Stimulated activated naive CD8-positive, alpha-beta T cell treated with anti-CD3 and anti-CD28 coated beads, Interleukin-15, Interleukin-2, amounts not matched to agents 100 U/mL and 50 U/mL, for 24 hours (primary cell): ENCODE data around the gene HAO2.
"Not testable (repeated sequence)": the region's sequence is repeated elsewhere in the genome, so short reads cannot be mapped to it uniquely, and the experiment has no call there.

Experiments
- ATAC-seq: fragments of 150-1000 bp; cut with Tn5 transposase; one replicate; pipeline ENCODE4 v1.10.0; 2021
- DNase-seq: peaks from one replicate; pipeline ENCODE4 v3.0.0; 2021

HAO2 gene

DNA sequence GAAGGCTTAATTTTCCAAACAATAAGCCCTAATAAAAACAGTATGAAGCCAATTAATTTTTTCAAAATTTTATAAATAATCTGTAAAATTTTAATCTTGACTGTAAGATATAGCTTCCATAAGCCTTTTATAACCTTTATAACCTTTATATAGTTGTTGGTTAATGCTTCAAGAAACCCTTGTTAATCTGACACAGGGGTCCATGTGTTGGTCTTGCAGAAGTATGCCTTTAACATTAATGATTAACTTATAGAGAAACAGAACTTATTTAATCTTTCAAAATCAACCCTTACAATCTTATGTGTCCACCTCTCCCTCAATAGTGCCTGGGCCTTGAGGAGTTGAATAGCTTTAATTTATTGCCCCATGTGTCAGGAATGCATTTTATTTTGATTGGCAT, 23.2 kb upstream of the HAO2 start:
- no peak for ATAC-seq
- no peak for DNase-seq

DNA sequence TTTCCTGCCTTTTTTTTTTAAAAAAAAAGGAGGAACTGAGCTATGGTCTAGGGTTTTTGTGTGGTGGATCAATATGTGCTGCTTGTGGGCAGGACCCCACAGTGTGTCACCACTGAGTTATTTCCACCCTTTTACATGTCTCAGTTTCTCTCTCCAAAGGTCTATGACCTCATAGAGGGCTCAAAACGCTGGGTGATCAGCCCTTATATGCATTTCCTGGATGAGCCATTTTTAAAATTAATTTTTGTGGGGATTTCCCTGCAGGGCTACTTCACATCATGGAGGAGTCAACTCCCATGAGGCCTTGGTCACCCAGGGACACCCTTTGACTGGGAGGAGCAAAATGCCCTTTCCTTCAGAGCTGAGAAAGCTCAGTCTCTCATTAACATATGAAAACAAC, 20.7 kb upstream of the HAO2 start:
- ATAC-seq, result peak; percentile 97

DNA sequence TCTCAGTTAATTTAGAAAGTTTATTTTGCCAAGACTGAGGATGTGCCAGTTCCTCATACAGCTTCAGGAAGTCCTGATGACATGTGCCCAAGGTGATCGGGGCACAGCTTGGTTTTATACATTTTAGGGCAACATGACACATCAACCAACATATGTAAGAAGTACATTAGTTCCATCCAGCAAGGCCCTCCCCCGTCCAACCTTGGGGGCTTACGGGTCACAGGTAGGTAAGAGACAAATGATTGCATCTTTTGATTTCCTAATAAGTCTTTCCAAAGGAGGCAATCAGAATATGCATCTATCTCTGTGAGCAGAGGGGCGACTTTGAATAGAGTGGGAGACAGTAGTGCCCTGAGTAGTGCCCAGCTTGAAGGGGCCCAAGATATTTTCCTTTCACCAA, 19.6 kb upstream of the HAO2 start:
- no peak for DNase-seq
- ATAC-seq, result no peak

More for the DNA sequence above, 20.7 kb upstream of the HAO2 start:
- DNase-seq, result peak; percentile 30

DNA sequence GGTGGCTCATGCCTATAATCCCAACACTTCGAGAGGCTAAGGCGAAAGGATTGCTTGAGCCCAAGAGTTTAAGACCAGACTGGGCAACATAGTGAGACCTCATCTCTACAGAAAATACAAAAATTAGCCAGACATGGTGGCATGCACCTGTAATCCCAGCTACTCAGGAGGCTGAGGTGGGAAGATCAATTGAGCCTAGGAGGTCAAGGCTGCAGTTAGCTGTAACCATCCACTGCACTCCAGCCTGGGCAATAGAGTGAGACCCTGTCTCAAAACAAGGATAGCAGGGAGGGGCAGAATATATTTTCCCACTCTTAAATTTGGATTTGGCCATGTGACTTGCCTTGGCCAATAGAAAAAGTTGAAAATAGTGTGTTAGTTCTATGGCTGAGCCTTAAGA, 17.7 kb upstream of the HAO2 start:
- not testable (repeated sequence) for ATAC-seq, DNase-seq

DNA sequence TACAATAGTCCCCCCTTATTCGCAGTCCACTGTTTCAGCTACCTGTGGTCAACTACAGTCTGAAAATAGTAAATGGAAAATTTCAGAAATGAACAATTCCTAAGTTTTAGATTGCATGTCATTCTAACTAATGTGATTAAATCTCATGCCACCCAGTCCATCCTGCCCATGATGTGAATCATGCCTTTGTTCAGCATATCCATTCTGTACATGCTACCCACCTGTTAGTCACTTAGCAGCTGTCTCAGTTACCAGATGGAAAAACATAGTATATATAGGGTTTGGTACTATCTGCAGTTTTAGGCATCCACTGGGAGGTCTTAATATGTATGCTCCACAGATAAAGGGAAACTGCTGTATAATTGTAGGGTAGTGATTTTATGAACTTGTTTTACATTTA, 16.6 kb upstream of the HAO2 start:
- ATAC-seq (no peak), DNase-seq (no peak)

DNA sequence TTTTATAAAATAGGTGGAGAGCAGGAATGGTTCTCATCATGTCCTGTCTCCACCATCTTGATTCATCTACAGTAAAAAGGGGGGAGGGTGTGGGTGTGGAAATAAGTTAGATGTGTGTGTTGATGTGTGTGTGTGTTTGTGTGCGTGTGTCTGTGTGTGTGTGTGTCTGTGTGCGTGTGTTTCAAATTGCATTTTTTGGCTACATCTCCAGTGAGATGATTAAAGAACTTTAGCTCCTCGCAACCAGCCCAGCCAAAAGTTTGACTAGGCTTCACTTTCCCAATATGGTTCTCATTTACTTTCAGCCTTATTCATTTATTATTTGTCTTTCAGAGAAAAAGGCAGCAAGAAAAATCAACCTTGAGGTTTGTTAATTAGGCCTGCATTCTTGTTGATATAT, 14.7 kb upstream of the HAO2 start:
- ATAC-seq (no peak), DNase-seq (no peak)

DNA sequence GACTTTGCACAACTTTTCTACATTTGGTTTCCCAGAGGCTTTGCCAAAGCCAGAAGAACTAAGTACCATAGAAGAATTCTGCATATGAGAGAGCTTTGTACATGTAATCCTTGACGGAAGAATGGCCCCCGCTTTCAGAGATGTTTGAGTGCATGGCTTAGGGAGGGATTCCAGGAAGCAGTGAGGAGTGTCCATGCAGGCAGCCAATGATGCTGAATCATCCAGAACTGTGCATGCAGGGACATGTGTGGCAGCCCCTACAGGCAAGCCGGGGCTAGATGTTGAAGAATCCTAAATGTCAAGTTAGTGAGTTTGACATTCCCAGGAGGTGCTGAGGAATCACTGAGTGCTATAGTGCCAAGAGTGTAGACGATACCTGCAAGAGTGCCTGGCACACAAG, 9.9 kb upstream of the HAO2 start:
- ATAC-seq, result no peak
- DNase-seq, result no peak

DNA sequence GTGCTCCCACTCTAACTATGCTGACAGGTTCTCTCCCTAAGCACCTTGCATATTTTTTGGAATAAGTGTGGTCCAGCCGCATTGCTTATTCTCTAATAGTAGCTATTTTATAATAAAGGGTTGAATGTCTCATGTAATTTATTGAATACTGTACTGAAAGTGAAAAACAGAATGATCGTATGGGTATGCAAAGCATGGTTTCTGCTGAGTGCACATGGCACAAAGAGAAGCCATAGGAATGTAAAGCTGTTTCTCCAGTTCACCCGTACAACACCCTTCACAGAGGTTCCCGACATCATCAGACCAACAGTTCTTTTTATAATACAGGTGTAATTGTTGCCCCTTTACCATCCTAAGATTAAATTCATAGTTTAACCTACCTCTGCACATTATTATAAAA, 8.9 kb upstream of the HAO2 start:
- ATAC-seq (no peak), DNase-seq (no peak)

DNA sequence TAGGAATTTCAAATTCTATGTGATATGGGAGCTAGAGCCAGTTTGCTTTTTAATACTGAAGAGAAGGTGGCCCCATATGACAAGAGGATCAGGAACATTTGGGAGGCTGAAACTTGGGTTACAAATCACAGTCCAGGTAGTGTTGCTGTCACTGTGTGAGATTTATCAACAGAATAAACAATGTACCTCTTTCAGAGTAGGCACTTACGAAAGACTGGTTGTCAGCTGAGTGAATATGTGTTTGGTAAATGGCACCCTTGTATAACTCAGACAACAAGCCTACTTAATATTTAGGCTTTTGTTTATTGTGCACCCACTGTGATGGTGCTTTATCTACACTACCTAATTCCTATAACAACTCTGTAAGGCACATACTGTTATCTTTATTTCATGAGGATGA, 7.4 kb upstream of the HAO2 start:
- ATAC-seq (no peak), DNase-seq (no peak)

DNA sequence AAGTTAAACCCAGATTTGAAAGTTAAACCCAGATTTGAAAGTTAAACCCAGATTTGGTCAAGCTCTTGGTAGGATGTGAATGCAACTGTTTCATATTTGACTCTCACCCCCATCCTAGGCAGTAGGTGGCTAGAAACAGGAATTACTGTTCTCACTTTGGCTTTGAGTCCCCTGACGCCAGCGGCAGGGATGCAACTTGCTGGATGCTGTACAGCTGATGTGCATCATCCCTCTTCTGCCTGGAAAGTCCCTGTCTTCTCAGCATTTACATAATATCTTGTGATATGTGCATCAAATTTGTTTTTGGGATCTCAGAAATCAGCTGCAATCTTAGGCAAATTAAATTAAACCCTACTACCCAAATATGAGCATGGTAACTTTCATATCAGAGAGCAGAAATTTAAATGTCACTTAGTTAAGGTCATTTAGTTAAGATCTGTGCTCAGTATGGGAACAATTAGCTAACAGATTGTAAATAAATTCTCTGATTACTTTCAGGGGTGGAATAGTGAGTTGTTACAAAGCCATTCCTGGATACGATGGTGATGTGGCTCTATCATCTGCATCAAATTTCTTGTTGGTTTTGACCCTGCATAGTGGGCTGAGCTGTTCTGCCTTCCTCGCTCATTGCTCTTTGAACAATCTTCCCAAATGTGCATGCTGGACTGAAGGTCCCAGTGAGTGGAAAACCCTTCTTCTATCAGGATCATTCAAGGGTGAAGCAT, 6.8 kb upstream of the HAO2 start:
- DNase-seq, result no peak
- no peak for ATAC-seq

DNA sequence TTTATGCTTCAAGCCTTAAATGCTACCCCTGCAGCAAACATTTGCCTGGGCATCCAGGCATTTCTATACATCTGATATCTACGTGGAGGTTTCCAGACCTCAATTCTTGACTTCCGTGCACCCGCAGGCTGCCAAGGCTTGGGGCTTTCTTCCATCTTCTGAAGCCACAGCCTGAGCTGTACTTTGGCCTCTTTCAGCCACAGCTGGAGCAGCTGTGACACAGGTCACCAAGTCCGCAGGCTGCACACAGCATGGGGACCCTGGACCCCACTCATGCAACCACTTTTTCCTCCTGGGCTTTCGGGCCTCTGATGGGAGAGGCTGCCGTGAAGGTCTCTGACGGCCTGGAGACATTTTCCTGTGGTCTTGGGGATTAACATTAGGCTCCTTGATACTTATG, 5.4 kb upstream of the HAO2 start:
- ATAC-seq (no peak), DNase-seq (no peak)

DNA sequence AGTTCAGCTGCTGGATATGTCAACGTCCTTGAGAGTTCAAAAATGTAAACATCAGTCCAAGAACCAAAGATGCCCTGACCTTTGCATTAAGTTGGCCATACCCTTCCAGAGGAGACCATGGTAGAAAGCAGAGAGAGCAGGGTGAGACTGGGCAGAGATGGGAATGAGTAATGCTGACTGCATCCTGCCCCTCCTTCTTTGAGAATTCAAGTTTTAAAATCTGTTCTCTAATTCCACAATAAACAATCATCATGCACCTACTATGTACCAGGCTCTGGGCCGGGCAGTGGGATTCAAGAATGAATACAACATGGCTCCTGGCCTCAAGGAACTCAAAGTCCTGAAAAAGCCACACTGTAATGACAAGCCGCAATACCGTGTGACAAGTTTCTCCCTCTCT, 3.9 kb upstream of the HAO2 start:
- DNase-seq (no peak), ATAC-seq (no peak)

DNA sequence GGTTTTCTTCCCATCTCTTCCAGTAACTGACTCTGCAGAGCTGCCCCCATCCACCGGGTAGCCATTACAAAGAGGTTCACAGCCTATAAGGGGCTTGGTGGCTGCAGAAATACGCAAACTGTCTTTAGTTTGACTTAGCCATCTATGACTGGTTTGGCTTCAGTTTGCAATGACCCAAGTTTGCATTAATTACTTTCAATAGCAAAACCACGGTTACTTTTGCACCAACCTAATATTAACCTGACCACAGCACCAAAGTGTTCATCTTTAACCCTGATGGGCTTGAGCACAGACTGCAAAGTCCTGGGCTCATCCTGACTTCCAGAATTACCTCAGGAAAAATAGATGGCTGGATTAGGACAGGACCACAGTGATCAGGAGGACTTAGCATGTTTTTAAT, 2.2 kb upstream of the HAO2 start:
- DNase-seq (no peak), ATAC-seq (no peak)

DNA sequence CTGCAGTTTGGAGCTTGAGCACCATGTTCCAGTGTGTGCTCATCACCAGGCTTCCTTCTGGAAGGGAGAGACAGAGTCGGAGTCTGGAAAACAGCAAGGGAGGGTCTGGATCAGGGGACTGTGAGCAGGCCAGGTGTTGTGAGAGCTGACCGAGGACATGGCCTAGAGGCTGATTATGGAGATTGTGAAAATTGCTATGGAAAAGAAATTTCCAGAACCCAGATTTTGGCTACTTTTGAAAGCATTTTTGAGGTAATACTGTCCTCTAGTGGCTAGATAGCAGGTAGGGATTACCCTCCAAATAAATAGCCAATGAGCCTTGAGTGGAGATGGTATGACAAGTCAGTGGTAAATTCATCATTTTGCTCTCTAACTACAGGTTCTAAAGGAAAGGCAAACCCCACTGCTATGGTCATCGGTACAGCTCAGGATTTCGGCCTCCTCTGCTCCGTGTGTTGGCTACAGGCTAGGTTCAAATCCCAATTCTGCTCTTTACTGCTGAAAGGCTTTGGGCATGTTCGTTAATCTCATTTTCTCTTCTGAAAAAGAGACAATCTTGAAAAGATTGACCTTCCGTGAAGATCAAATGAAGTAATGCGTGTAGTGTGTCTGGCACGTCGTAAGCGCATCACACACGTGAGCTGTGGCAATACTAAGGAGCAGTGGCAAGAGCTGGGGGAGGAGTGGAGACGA, 1.0 kb upstream of the HAO2 start:
- no peak for DNase-seq
- ATAC-seq, result no peak

DNA sequence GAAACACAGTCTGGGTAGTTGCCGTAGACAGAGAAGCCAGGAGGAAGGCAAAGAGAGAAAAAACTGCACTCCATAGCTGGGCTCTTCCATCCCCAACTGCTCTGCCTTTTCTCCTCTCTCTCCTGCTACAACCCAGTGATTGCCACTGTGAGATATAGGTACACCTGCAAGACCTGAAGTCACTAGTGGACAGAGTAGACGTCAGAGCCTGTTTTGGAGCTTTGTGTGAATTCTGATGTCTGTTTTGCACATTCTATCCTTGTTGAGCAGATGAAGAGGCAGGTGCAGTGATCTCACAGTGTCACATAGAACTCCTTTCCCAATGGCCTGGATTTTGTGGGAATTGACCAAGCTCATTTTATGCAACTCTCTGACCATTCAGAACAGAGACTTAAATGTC, 2.2 kb downstream of the HAO2 start:
- no peak for DNase-seq
- ATAC-seq, result no peak

DNA sequence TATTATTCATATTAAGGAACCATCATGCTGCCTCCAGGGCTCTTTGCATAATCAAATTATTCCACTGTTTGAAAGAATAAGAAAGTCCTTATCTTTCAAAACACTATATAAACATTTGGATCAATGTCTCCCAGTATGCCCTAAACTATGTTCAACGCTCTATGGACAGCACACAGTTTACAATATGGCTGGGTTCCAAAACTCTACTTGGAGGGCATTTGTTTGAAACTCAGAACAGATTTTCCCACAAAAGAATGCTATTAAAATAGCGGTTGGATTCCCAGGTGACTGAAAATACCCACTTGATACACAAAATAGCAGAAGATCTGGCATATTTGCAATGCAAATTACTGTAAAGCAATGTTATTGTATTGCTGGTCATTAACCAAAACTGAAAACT, 3.2 kb downstream of the HAO2 start:
- DNase-seq (no peak), ATAC-seq (no peak)

DNA sequence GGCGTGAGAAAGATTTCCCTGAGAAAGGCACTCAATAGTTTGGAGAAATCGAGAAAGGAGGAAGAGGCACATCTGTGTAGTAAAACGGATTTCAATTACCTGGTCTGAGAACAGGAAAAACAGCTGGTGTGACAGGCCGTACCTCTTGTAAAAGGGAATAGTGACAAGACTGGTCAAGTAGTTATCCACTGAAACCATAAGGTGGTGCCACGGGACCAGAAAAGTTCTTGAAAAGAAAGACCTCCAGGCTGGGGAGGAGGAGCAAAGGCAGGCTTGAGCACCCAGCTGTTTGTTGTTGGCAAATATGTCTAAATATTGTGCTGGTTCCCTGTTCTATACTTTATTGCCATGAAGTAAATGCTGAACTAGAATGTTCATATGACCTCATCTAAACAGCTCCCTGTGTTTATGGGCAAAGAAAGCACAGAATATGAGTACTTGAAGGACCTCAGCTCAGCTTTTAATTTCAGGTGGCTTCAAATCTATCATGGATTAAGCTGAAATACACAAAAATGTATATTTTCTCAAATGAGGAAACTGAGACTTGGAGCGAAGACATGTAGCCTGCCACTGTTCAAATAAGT, 4.0 kb downstream of the HAO2 start:
- DNase-seq (no peak), ATAC-seq (no peak)

DNA sequence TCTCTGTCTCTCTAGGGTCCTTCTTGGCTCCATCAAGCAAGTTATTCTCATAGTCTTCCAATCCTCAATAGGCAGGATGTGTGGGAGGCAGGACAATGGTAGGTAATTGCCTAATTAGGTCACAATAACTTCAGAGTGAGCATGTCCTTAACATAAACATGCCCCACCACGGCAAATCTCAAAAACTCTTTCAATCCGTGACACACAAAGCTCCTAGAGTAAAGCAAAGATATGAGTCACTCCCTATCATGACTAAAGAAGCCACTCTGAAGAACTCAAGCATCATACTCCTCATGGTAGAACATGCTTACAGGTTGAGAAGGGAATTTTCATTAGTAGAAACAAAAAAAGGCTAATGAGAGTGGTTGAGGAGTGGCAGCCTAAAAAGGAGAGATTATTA, 4.9 kb downstream of the HAO2 start:
- no peak for DNase-seq
- peak; percentile 36 for ATAC-seq

DNA sequence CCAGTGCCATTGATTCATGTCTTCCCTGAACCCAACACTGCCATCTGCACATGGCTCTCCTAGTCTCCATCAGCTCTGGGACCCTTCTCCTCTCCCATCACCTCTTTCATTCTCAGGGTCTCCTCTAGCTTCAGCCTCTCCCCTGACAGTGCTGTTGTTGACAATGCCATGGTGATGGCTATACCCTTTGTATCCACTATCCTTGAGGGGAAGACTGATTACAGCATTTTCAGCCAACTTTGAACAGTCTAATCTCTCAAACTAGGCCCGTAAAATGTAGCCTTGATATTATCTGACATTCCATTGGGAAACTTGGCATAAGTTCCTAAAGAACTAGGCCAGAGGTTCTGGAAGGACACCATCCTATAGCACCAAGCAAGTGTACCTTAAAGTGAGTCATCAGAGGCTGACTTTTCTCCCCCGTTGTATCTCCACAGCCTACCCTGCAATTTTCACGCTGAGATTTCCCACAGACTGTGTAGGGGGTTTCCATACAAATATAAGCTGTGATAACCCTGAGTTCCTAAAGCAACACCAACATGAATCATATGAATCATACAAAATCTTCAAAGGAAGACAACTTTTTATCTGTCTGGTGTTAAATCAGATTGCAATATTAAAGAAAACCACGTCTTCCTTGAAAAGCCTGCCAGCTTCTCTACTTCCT, 5.8 kb downstream of the HAO2 start:
- DNase-seq (no peak), ATAC-seq (peak; percentile 23)

DNA sequence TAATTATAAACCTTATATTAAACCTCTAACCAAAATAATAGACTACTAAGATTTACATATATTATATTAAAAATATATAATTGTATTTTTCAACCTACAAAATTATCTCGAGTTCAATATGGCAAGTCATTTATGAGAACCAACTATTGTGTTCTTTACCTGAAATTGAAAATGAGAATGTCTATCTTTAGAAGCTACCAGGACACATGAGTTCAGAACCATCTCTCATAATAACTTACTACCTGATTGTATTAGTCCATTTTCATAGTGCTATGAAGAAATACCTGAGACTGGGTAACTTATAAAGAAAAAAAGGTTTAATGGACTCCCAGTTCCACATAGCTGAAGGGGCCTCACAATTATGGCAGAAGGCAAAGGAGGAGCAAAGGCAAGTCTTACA, 6.8 kb downstream of the HAO2 start:
- no peak for DNase-seq
- no peak for ATAC-seq

DNA sequence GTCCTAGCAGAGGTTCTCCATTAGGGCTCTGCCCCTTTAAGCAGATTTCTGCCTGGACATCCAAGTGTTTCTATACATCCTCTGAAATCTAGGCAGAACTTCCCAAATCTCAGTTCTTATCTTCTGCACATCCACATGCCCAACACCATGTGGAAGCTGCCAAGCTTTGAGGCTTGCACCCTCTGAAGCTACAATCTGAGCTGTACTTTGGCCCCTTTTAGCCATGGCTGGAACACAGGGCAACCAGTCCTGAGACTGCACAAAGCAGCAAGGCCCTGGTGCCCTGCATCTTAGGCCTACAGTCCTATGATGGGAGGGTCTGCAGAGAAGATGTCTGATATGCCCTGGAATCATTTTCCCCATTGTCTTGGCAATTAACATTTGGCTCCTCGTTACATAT, 8.0 kb downstream of the HAO2 start:
- no peak for ATAC-seq
- DNase-seq, result no peak

DNA sequence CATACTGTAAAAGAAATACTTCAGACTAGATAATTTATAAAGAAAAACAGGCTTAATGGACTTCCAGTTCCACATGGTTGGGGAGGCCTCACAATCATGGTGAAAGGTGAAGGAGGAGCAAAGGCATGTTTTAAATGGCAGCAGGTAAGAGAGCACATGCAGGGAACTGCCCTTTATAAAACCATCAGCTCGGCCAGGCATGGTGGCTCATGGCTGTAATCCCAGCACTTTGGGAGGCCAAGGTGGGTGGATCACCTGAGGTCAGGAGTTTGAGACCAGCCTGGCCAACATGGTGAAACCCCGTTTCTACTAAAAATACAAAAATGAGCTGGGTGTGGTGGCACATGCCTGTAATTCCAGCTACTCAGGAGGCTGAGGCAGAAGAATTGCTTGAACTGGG, 9.0 kb downstream of the HAO2 start:
- DNase-seq, ATAC-seq: not testable (repeated sequence)

DNA sequence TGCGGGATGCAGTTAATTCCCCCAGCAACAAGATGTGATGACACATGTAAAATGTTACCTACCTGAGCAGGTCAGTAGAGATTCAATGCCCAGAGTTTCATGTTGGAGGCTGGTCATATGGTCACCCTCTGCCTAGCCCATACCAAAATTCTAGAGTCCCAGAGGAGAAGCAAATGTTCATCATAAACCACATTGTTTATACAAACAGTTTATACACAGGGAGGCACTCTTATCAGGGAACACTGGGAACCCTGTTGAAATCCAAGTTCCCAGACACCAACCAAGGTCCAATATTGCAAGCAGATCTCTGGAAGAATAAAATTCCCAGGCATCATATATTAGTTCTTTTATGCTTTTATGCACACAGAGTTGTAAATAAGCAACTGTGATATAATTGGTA, 10.5 kb downstream of the HAO2 start:
- DNase-seq (no peak), ATAC-seq (no peak)
